Mononuclear cell (primary cell): ENCODE results near the gene CPNE7. TPM values are rescaled to one million over a fixed set of nuclear protein-coding genes. Genes with fewer than 3 reads are reported as not detected.

Experiments
- H3K27me3 ChIP-seq: 2 replicates; pipeline ENCODE4 v1.6.0; 2011; ENCODE audit warnings: low read length, control low read depth; ENCODE audit not compliant: insufficient read depth
- H3K4me1 ChIP-seq: 2 replicates; pipeline ENCODE4 v1.5.1; 2011; ENCODE audit warnings: mild to moderate bottlenecking, low read length, control low read depth; ENCODE audit not compliant: insufficient read depth
- H3K4me3 ChIP-seq: 2 replicates; pipeline ENCODE4 v1.5.1; 2011; ENCODE audit warnings: mild to moderate bottlenecking, low read length, moderate library complexity
- H3K9me3 ChIP-seq: 2 replicates; pipeline ENCODE4 v1.5.1; 2011; ENCODE audit warnings: low read depth, mild to moderate bottlenecking, control low read depth, low read length
- total RNA-seq: library from RNA; depleted of rRNA; stranded (reverse); fragments of >200 nt; gene quantifications from one replicate; pipeline ENCODE4 v1.2.3, GENCODE V29; 2012

The CPNE7 gene
- total RNA-seq, 1 donor, result 0.52 TPM

DNA sequence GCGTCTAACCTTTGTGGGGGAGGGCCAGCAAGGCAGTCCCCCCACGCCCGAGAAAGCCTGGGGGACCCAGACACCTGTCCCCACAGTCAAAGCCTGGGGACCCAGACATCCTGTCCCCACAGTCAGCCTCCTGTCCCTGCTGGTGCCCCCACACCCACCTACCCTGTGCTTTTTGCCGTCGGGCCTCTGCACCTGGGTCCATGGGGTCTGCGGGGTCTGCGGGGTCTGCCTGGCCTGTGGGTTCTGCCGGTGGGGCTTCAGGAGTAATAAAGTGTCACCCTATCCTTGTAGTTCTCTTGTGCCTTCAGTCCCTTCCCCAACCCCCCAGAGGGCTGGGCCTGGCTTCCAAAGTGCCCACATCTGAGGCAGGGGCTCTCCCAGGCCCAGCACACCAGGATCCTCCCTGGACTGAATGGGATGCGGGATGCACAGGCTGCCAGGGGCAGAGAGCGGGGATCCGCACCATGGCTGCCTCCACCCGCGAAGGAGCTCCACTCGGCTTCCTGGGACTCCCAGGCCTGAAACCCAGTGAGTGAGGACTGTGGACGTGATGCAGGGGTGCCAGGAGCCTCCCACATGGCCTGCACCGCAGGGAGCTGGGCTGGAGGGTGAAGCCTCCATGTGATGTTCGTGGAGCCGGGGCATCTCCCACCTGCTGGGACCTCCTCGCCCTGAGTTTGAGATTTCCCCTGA lies 21.5 kb downstream of the CPNE7 start:
- peaks cover 5% of the 10 kb centered on the region for H3K4me1 ChIP-seq
- no peak overlapping the region for H3K4me3 ChIP-seq
- H3K27me3 ChIP-seq, result no peaks in the 10 kb centered on the region
- H3K9me3 ChIP-seq, result no peaks in the 10 kb centered on the region

DNA sequence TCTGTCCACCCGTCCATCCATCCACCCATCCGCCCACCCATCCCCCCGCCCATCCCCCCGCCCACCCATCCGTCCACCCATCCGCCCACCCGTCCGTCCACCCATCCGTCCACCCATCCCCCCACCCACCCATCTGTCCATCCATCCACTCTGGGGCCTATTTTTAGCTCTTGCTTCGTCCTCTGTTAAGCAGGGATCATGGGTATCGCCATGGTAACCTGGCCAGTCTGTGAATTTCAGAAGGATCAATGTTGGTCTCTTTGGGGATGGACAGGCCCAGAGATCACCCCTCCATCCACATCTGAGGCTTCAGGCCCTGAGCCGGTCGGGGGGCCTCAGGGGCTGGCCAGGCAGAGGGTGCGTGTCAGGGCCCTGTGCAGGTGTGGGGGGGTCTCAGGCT lies 22.6 kb downstream of the CPNE7 start:
- Histone ChIP-seq H3K4me1 (peaks cover 15% of the 10 kb centered on the region), H3K27me3 (no peaks in the 10 kb centered on the region), H3K9me3 (no peaks in the 10 kb centered on the region), H3K4me3 (no peak overlapping the region)

DNA sequence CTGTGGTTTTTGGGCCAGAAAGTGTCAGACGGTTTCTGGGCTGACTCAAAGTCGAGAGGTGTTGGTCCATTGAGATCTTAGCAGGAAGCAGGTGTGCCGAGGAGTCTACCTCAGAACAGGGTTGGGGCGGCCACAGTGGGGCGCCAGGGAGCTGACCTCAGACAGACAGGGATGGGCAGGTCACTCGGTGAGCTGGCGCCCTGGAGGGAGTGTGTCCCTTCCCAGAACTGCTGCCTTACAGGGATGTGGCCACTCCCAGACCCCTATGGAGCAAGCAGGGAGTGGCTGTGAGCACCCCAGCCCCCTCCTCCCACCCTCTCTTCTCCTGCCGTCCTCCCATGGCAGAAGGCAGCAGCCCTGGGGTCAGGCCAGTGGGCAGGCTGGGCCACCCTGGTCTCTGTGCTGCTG lies 23.9 kb downstream of the CPNE7 start:
- H3K9me3 ChIP-seq, result no peaks in the 10 kb centered on the region
- H3K4me1 ChIP-seq, result peaks cover 10% of the 10 kb centered on the region
- H3K4me3 ChIP-seq, result no peak overlapping the region
- no peaks in the 10 kb centered on the region for H3K27me3 ChIP-seq

DNA sequence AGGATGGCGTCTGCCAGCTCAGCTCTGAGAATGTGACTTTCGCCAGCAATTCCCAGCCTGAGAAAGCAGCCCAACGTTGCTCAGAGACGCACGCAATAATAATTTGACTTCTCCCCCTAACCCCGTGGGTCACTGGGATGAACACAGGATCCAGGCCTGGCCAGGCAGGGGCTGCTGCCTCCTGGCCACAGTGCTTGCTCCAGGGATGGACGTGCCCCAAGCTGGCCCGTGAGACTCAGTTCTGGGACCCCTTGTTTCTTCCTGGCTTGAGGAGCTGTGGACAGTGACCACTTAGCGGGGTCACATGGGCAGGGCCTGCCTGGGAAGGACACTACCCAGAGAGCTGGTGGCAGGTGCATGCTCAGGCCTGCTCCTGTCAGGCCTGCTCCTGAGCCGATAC lies 24.3 kb downstream of the CPNE7 start:
- peaks cover 10% of the 10 kb centered on the region for H3K4me1 ChIP-seq

DNA sequence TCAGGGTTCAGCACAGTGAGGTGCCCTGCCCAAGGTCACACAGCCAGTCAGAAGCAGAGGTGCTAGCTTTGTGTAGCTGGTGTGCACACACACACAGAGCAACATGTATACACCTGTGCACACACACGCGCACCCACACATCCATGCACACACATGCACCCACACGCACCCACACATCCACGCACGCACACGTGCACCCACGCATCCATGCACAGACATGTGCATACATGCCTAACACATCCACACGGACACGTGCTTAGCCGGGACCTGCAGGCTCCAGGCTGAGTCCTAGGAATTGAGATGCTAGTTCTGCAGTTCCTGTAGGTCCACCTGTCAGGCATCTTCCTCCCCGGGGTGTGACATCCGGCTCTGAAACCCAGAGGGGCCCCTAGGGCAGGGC lies 24.9 kb downstream of the CPNE7 start:
- H3K4me3 ChIP-seq, result no peak overlapping the region
- peaks cover 10% of the 10 kb centered on the region for H3K4me1 ChIP-seq
- no peaks in the 10 kb centered on the region for H3K9me3 ChIP-seq
- no peaks in the 10 kb centered on the region for H3K27me3 ChIP-seq

More for the DNA sequence above, 24.3 kb downstream of the CPNE7 start:
- Histone ChIP-seq H3K27me3 (no peaks in the 10 kb centered on the region), H3K9me3 (no peaks in the 10 kb centered on the region), H3K4me3 (no peak overlapping the region)

DNA sequence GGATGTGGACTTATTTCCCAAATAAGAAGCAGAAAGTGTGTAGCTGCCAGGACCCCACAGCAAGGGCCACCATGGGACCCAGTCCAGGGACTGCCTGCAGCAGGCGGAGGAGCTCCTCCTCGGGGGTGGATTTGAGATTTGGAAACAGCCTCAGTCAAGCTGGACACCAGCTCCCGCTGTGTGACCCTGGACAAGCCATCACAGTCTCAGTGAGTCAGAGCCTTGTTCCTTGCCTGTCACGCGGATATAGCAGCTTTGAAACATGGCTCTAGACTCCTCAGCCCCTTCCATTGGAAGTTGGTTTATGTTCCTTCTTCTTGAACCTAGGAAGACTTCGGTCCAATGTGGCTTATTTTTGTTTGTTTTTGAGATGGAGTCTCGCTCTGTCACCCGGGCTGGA lies 25.4 kb downstream of the CPNE7 start:
- Histone ChIP-seq H3K4me3 (no peak overlapping the region), H3K4me1 (peaks cover 10% of the 10 kb centered on the region), H3K27me3 (no peaks in the 10 kb centered on the region), H3K9me3 (no peaks in the 10 kb centered on the region)

DNA sequence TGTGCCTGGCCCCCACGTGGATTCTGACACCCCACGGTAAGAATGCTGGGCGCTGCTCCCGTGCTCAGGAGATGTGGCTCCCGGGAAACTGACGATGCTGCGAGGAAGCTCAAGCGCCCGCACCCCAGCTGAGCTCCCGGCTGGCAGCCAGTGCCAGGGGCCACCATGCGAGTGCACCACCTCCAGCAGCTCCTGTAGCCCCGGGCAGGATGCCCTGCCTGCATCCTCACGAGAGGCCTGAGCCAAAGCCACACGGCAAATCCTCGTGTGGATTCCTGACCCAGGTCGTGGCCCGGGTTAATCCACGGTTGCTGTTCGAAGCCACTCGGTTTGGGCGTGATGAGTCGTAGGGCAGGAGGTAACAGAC lies 26.3 kb downstream of the CPNE7 start:
- peaks cover 10% of the 10 kb centered on the region for H3K4me1 ChIP-seq
- H3K27me3 ChIP-seq, result no peaks in the 10 kb centered on the region
- no peak overlapping the region for H3K4me3 ChIP-seq
- H3K9me3 ChIP-seq, result no peaks in the 10 kb centered on the region

DNA sequence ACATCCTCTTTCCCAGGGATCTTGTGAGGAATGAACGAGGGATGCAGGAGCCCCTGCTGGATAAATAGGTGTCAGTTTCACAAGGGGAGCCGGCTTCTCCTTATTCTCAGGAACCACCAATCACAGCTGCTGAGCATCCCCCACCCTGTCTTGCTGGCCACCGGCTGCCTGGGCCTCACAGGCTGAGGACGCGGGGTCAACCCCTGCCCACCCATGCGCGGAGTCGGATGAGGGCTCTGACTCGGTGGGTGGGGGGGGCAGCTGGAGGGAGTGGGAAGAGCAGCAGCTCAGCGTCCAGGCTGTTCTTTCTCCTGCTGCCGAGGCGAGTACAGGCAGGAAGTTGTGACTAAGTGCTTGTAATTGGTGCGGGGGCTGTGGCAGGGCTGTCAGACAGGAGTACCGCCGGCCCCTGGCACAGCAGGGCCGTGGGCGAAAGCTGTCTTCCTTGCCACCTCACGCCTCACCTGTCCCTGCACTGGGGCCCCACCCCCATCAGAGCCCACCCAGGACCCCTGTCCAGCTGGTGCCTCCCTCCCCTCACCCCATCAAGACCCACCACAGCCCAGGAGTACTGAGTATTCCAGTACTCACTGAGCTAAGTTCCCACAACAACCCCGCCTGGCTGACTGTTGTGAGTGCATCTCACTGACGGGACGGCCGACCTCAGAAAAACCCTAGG lies 26.9 kb downstream of the CPNE7 start:
- peaks cover 10% of the 10 kb centered on the region for H3K4me1 ChIP-seq
- H3K9me3 ChIP-seq, result no peaks in the 10 kb centered on the region
- no peaks in the 10 kb centered on the region for H3K27me3 ChIP-seq
- no peak overlapping the region for H3K4me3 ChIP-seq

DNA sequence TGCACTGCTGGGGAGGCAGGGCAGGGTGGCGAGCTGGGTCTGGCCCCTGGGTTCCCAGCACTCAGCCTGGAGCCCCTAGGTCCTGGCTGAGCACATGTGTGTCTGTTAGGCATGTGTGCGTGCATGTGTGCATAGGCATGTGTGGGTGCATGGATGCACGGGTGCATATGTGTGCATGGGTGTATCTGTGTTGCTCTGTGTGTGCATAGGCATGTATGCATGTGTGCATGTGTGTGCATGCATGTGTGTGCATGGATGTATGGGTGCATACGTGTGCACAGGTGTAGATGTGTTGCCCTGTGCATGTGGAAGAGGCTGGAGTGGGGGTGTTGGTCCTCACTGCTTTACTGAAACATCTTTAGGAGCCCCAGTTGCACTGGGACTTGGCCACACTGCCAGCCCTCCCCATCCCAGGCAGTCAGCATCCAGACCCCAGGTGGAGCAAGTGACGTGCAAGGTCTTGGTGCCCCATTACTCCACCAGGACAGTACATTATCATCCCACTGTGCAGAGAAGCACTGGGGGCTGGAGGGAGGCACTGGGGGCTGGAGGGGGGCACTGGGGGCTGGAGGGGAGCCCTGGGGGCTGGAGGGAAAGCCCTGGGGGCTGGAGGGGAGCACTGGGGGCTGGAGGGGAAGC lies 27.5 kb downstream of the CPNE7 start:
- Histone ChIP-seq H3K4me1 (peaks cover 10% of the 10 kb centered on the region), H3K9me3 (no peaks in the 10 kb centered on the region), H3K27me3 (no peaks in the 10 kb centered on the region), H3K4me3 (no peak overlapping the region)

DNA sequence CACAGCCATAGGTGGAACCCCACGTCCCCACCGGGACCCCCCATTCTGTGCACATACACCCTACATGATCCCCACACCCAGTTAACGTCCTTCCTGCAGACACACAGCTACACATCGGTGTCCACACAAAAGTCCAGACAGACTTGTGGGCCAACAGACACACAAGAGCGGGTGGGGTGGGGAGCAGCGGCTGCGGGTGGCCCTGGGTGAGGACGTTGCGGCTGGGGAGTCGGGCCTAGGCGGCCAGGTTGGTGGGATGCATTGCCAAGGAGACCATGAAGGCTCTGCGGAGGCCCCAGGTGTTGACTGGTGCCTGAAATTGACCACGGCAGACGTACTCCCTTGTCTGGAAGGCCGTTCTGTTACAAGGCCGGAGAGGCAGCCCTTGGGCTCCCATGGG lies 29.2 kb downstream of the CPNE7 start:
- Histone ChIP-seq H3K27me3 (no peaks in the 10 kb centered on the region), H3K4me3 (no peak overlapping the region), H3K4me1 (peaks cover 10% of the 10 kb centered on the region), H3K9me3 (no peaks in the 10 kb centered on the region)

DNA sequence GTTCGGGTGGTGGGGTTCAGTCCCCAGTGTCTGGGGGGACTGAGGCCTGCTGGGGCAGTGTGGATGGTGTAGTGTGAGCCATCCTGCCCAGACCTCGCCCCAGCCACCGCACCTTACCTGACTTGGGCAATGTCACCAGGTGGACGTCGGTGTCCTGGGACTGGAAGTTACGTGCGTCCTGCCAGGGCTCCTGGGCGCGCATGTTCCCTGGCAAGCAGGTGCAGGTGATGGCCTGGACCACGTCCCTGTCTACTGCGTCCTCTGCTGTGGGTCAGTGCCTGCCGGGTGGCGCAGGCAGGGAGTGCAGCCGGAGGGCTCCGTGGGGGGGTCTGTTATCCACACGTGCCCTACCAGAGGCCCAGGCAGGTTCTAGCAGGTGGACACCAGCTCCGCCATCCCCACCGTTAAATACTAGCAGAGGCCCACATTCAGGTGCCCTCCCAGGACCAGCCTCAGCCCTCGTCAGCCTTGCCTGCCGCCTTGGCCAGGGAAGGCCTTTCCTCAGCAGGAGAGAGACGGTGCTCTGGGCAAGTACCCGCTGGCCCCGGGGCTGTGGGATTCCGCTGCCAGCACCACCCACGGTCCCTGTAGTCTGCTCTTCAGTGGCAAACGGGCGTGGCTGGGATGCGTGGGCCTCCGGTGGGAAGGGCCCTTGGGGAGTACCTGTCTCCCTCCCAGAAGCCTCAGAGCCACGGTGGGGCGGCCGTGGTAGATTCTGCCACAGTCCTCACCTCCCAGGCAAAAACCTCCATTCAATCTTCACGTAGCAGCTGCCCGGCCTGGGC lies 29.8 kb downstream of the CPNE7 start:
- H3K4me1 ChIP-seq, result peaks cover 10% of the 10 kb centered on the region
- H3K27me3 ChIP-seq, result no peaks in the 10 kb centered on the region
- H3K4me3 ChIP-seq, result no peak overlapping the region
- H3K9me3 ChIP-seq, result no peaks in the 10 kb centered on the region

DNA sequence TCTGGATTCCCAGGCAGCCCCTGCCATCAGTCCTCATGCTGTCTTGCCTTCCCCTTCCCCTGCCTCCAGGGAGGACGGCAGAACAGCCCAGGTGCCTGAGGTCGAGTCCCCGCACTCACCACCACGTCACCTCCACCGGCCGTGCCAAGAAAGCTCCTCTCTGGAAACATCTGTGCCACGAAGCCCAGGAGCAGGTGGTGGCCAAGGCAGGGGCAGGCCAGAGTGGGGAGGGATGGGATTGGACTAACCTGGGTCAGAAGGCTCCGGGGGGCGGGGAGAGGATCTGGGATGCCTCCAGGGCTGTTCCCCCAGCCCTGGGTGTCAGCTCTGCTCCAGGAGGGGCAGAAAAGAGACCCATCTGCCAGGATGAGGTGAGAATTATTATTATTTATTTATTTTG lies 30.4 kb downstream of the CPNE7 start:
- H3K4me1 ChIP-seq, result peaks cover 10% of the 10 kb centered on the region
- H3K27me3 ChIP-seq, result no peaks in the 10 kb centered on the region
- no peak overlapping the region for H3K4me3 ChIP-seq
- H3K9me3 ChIP-seq, result no peaks in the 10 kb centered on the region

DNA sequence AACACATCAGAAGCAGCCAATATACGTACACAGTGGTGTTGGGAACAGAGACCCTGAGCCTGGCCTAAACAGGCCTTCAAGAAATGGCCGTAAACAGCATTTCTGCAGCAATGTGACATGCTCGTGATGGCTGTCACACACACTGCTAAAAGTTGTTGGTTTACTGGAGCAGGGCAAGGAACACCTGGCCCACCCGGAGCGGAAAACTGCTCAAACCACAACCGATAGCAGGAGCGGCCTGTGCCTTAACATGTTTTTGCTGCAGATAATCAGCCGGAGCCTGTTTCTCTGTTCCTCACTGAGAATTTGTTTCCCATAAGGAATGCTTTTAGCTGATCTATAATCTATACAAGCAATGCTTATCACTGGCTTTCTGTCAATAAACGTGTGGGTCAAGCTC lies 31.9 kb downstream of the CPNE7 start:
- H3K4me3 ChIP-seq, result no peak overlapping the region
- H3K4me1 ChIP-seq, result peaks cover 7% of the 10 kb centered on the region
- H3K27me3 ChIP-seq, result no peaks in the 10 kb centered on the region
- H3K9me3 ChIP-seq, result no peaks in the 10 kb centered on the region

DNA sequence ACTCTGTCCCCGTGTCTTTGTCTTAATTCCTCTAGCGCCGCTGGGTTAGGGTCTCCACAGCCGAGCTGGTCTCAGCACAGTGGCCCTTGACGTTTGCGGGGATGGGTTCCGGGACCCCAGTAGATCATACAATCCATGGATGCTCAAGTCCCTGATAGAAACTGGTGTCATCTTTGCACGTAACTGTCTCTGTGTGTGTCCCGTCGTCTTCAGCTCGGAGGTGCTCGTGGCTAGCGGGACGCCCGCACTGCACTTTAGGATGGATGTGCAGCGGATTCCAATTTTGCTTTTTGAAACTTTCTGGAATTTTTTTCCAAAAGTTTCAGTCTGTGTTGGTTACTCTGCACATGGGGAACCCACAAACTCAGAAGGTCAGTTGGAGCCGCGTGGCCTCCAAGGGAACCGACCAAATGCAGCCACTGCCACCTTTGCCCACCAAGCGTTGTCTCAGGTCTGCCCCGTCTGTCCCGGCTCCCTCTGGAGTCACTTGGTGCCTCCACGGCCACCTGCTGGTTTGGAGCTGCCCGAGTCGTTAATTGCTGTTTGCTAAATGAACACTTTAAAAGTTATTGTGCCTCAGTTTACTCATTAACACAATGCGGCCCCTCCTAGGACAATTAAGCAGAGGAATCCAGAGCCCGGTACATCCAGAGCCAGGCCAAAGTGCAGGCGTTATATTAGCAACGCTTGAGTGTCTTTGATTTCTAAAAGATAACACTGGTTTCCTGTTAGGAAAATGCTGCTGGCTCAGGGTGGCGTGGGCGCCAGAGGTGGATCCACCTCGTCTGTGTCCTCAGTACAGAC lies 32.6 kb downstream of the CPNE7 start:
- H3K27me3 ChIP-seq, result no peaks in the 10 kb centered on the region
- no peak overlapping the region for H3K4me3 ChIP-seq
- H3K9me3 ChIP-seq, result no peaks in the 10 kb centered on the region
- no peaks in the 10 kb centered on the region for H3K4me1 ChIP-seq
